GM21529 (cell line): Measurements from ENCODE around the gene LNX1.
A peak's percentile ranks its signal among the peaks of the same experiment; 100 is the strongest.
"Not testable (repeated sequence)": the region's sequence is repeated elsewhere in the genome, so short reads cannot be mapped to it uniquely, and the experiment has no call there.

Experiments used
- ATAC-seq: cut with Tn5 transposase; IDR thresholded peaks from one replicate; pipeline ENCODE4 v1.9.1; 2021; ENCODE audit not compliant: unreplicated experiment

Gene LNX1

GRCh38 chr4:53476232-53477037, 114.9 kb downstream of the LNX1 start:
- no peak for ATAC-seq

GRCh38 chr4:53466576-53466975, 124.7 kb downstream of the LNX1 start:
- not testable (repeated sequence) for ATAC-seq

- ATAC-seq = no peak
Measured at GRCh38 chr4:53465891-53466290, 125.4 kb downstream of the LNX1 start.

GRCh38 chr4:53465281-53465680, 126.0 kb downstream of the LNX1 start:
- no peak for ATAC-seq

- ATAC-seq = no peak
Measured at GRCh38 chr4:53463340-53463739, 127.9 kb downstream of the LNX1 start.

GRCh38 chr4:53461244-53461643, 130.0 kb downstream of the LNX1 start:
- no peak for ATAC-seq

GRCh38 chr4:53459548-53459947, 131.7 kb downstream of the LNX1 start:
- no peak for ATAC-seq

- ATAC-seq = no peak
Measured at GRCh38 chr4:53456178-53456577, 135.1 kb downstream of the LNX1 start.

- no peak for ATAC-seq
Measured at GRCh38 chr4:53455766-53456165, 135.5 kb downstream of the LNX1 start.

- ATAC-seq = no peak
Measured at GRCh38 chr4:53453385-53453784, 137.9 kb downstream of the LNX1 start.

- ATAC-seq = no peak
Measured at GRCh38 chr4:53450773-53451172, 140.5 kb downstream of the LNX1 start.

GRCh38 chr4:53444954-53445353, 146.3 kb downstream of the LNX1 start:
- no peak for ATAC-seq

GRCh38 chr4:53441564-53441963, 149.7 kb downstream of the LNX1 start:
- no peak for ATAC-seq

- no peak for ATAC-seq
Measured at GRCh38 chr4:53436251-53436650, 155.0 kb downstream of the LNX1 start.

GRCh38 chr4:53432528-53433424, 158.5 kb downstream of the LNX1 start:
- peak; percentile 79 for ATAC-seq

- ATAC-seq = no peak
Measured at GRCh38 chr4:53431052-53431451, 160.2 kb downstream of the LNX1 start.

- no peak for ATAC-seq
Measured at GRCh38 chr4:53427366-53427765, 163.9 kb downstream of the LNX1 start.

GRCh38 chr4:53424280-53424679, 167.0 kb downstream of the LNX1 start:
- ATAC-seq = no peak

- no peak for ATAC-seq
Measured at GRCh38 chr4:53422367-53422766, 168.9 kb downstream of the LNX1 start.

GRCh38 chr4:53421791-53422190, 169.5 kb downstream of the LNX1 start:
- ATAC-seq = no peak

GRCh38 chr4:53419208-53419607, 172.1 kb downstream of the LNX1 start:
- ATAC-seq = no peak

- ATAC-seq = not testable (repeated sequence)
Measured at GRCh38 chr4:53409479-53409878, 181.8 kb downstream of the LNX1 start.
